Measurements from ENCODE around the gene NEU4.

- TF ChIP-seq TFAP4 (CRISPR knock-in tag; IDR thresholded peaks at IDR 0.05; ENCODE audit: borderline replicate concordance) (no peak), ARNT (IDR thresholded peaks at IDR 0.05) (no peak), HDAC2 (IDR thresholded peaks at IDR 0.05) (no peak), ATF7 (IDR thresholded peaks at IDR 0.05) (no peak), CTCF (IDR thresholded peaks at IDR 0.05 in 2 of 3, conservative IDR thresholded peaks at IDR 0.05 in 1 of 3; ENCODE audit: insufficient read depth in 2 of 3, low read depth in 1 of 3, low read length in 3 of 3) (no peak), YY1 (IDR thresholded peaks at IDR 0.05; ENCODE audit: borderline replicate concordance in 1 of 3, control insufficient read depth in 1 of 3, extremely low read depth in 1 of 3, insufficient read depth in 3 of 3, insufficient read length in 1 of 3, insufficient replicate concordance in 2 of 3, low read depth in 1 of 3, low read length in 2 of 3) (no peak), STAT5B (CRISPR knock-in tag; IDR thresholded peaks at IDR 0.05) (no peak), CEBPB (tag; IDR thresholded peaks at IDR 0.05) (no peak), SMARCE1 (IDR thresholded peaks at IDR 0.05) (no peak), EZH2 (IDR thresholded peaks at IDR 0.05; ENCODE audit: borderline replicate concordance, low read depth, low read length) (no peak)
These were observed 46.4 kb downstream of the NEU4 start for GRCh38 chr2:241855245-241855887.

Data from K562 (cell line).